NB4 (cell line): ENCODE results near the gene ZBTB20.

Source experiments
- MYC ChIP-seq: IDR thresholded peaks from 2 replicates; pipeline ENCODE4 v1.6.1; 2011; ENCODE audit warnings: low read depth, low read length
- POLR2A ChIP-seq: IDR thresholded peaks from 2 replicates; pipeline ENCODE4 v1.6.1; 2011; ENCODE audit warnings: mild to moderate bottlenecking; ENCODE audit not compliant: insufficient read length; ENCODE audit errors: extremely low read depth
- TF ChIP-seq, protein P1 (sequence below): IDR thresholded peaks from one replicate; pipeline ENCODE4 v1.5.1; 2012; ENCODE audit warnings: low read depth, low read length

DNA sequence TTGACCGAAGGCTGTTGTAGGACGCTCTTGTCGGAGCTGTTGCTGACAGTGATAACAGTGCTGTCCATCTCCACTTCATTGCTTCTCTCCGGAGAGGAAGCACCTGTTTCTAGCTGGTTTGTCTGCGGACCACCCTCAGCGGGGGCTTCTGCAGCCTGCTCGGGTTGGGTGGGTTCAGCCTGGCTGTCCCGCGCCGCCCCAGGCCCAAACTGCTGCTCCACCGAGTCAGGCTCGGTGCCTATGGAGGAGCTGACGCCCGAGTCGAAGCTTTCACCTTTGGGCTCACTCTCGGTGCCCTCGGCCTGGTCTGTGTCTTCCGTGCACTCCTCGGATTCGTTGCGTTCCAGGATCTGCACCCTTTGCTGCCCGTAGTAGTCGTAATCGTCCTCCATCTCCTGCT, 796.4 kb downstream of the ZBTB20 start:
- TF ChIP-seq, protein P1, sequence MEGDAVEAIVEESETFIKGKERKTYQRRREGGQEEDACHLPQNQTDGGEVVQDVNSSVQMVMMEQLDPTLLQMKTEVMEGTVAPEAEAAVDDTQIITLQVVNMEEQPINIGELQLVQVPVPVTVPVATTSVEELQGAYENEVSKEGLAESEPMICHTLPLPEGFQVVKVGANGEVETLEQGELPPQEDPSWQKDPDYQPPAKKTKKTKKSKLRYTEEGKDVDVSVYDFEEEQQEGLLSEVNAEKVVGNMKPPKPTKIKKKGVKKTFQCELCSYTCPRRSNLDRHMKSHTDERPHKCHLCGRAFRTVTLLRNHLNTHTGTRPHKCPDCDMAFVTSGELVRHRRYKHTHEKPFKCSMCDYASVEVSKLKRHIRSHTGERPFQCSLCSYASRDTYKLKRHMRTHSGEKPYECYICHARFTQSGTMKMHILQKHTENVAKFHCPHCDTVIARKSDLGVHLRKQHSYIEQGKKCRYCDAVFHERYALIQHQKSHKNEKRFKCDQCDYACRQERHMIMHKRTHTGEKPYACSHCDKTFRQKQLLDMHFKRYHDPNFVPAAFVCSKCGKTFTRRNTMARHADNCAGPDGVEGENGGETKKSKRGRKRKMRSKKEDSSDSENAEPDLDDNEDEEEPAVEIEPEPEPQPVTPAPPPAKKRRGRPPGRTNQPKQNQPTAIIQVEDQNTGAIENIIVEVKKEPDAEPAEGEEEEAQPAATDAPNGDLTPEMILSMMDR, result no peak
- TF ChIP-seq POLR2A (no peak), MYC (no peak)
